ENCODE results near the gene VAV2. TPM values are rescaled to one million over a fixed set of nuclear protein-coding genes. Genes with fewer than 3 reads are reported as not detected.

Gene VAV2
- total and polyA plus RNA-seq, 2 experiments from 2014 or later, result 8.1 to 28.9 TPM

DNA sequence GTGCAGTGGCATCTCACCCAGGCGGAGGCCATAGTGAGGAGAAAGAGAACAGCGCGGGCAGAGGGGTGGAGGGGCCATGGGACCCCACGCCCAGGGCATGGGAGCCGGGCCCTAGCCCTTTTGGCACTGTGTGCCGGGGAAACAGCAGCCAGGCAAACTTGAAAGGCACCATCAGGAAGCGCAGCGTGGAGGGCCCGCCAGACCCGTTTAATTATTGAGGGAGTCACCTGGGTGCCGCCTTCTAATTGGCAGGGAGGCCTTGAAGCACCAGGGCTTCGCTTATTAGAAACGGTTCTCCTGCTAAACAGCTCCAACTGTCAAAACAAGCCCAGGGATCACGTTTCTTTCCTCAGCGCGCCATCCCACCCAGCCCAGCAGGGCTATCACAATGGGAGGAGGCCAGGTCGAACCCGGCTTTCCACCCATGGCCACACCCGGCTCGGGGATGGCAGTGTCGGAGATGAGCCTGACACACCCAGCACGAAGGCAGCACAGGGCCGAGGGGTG is 149.3 kb downstream of the VAV2 start:
- H3K36me3 Mint-ChIP-seq (ENCODE audit: low read depth), result no peaks in the 10 kb centered on the region
- H4K20me1 ChIP-seq (replicated peaks; ENCODE audit: insufficient read depth), result peaks cover 7% of the 10 kb centered on the region
- no peaks in the 10 kb centered on the region for H3K9me2 ChIP-seq (ENCODE audit: insufficient read depth)
- TF ChIP-seq EZH2 (IDR thresholded peaks at IDR 0.05; ENCODE audit: low read depth, unreplicated experiment) (no peak), POLR2AphosphoS5 (IDR thresholded peaks at IDR 0.05; ENCODE audit: low read depth) (no peak), ZNF114 (CRISPR knock-in tag; IDR thresholded peaks at IDR 0.05) (no peak), ZNF331 (CRISPR knock-in tag; IDR thresholded peaks at IDR 0.05; ENCODE audit: low read depth) (no peak), EZH2phosphoT487 (IDR thresholded peaks at IDR 0.05; ENCODE audit: unreplicated experiment) (no peak), NANOG (IDR thresholded peaks at IDR 0.05; ENCODE audit: borderline replicate concordance) (no peak), JUNB (IDR thresholded peaks at IDR 0.05; ENCODE audit: unreplicated experiment) (no peak), STAT1 (IDR thresholded peaks at IDR 0.05; ENCODE audit: unreplicated experiment) (no peak), ZNF462 (CRISPR knock-in tag; IDR thresholded peaks at IDR 0.05) (no peak), CREB1 (CRISPR knock-in tag; IDR thresholded peaks at IDR 0.05; ENCODE audit: low read depth) (no peak)
- TF ChIP-seq, protein P1, sequence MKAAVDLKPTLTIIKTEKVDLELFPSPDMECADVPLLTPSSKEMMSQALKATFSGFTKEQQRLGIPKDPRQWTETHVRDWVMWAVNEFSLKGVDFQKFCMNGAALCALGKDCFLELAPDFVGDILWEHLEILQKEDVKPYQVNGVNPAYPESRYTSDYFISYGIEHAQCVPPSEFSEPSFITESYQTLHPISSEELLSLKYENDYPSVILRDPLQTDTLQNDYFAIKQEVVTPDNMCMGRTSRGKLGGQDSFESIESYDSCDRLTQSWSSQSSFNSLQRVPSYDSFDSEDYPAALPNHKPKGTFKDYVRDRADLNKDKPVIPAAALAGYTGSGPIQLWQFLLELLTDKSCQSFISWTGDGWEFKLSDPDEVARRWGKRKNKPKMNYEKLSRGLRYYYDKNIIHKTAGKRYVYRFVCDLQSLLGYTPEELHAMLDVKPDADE (IDR thresholded peaks at IDR 0.05), result no peak
- TF ChIP-seq, protein P2, sequence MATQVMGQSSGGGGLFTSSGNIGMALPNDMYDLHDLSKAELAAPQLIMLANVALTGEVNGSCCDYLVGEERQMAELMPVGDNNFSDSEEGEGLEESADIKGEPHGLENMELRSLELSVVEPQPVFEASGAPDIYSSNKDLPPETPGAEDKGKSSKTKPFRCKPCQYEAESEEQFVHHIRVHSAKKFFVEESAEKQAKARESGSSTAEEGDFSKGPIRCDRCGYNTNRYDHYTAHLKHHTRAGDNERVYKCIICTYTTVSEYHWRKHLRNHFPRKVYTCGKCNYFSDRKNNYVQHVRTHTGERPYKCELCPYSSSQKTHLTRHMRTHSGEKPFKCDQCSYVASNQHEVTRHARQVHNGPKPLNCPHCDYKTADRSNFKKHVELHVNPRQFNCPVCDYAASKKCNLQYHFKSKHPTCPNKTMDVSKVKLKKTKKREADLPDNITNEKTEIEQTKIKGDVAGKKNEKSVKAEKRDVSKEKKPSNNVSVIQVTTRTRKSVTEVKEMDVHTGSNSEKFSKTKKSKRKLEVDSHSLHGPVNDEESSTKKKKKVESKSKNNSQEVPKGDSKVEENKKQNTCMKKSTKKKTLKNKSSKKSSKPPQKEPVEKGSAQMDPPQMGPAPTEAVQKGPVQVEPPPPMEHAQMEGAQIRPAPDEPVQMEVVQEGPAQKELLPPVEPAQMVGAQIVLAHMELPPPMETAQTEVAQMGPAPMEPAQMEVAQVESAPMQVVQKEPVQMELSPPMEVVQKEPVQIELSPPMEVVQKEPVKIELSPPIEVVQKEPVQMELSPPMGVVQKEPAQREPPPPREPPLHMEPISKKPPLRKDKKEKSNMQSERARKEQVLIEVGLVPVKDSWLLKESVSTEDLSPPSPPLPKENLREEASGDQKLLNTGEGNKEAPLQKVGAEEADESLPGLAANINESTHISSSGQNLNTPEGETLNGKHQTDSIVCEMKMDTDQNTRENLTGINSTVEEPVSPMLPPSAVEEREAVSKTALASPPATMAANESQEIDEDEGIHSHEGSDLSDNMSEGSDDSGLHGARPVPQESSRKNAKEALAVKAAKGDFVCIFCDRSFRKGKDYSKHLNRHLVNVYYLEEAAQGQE (IDR thresholded peaks at IDR 0.05; ENCODE audit: unreplicated experiment), result no peak
- H3K4me1 ChIP-seq (ENCODE audit: insufficient read depth), result peaks cover 8% of the 10 kb centered on the region
- DNase-seq (ENCODE audit: low spot score), result no peak
- no peak overlapping the region for H3K4me2 ChIP-seq
- 0 out of 2 replicates have a peak, but pooled peaks cover 2% of the 10 kb centered on the region for H3F3A ChIP-seq (replicated peaks; ENCODE audit: low read depth)
- peaks cover 23% of the 10 kb centered on the region for H3K27me3 Mint-ChIP-seq (ENCODE audit: insufficient read depth, low read depth, poor library complexity)
- ATAC-seq, result no peak
- peaks cover 34% of the 10 kb centered on the region for H3K4me1 Mint-ChIP-seq
- no peaks in the 10 kb centered on the region for H3K36me3 ChIP-seq (ENCODE audit: insufficient read depth)
- H3K4me3 Mint-ChIP-seq, result no peak overlapping the region
- H2AFZ ChIP-seq, result no peak overlapping the region
- H3K9me3 Mint-ChIP-seq, result no peaks in the 10 kb centered on the region
- H3K27ac ChIP-seq (ENCODE audit: low read depth), result no peak overlapping the region
- peaks cover 14% of the 10 kb centered on the region for H3K79me2 ChIP-seq (replicated peaks; ENCODE audit: insufficient read depth)
- no peak overlapping the region for H3K4me3 ChIP-seq
- no peak overlapping the region for H3K27ac Mint-ChIP-seq
- H3K27me3 ChIP-seq (ENCODE audit: insufficient read depth), result no peaks in the 10 kb centered on the region

All from GM23338 (cell line).